Measurements from ENCODE around the gene PSMD2.

PSMD2 gene

DNA sequence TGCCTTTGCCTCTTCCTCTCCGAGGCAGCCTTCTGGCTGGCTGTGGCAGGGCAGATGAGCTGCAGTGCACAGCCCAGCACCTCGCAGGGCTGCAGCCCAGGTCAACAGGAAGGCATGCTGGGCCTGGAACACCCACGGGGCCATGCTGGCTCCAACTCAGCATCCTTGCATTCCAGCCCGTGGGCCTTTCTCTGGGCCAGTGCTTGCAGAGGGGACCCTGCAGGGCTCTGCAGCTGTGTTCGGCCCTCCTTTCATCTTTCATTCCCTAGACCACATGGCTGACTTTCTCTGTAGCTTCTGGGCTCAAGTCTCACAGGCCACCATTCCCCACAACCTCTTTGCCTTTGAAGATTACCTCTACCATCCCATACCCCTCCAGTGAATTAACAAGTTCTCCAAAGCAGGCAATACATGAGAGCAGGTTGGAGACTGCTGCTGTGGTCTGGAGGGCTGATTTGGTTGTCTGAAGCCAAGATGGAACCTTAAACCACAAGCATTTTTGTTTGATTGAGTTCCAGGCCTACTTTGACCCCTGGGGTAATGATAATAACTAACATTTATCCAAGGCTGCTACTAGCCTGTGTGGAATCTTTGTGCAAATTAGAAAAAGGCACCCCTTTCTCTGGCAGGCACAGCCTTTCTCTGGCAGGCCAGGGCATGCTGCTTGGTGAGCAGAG lies 44.3 kb downstream of the PSMD2 start:
- no peak for DNase-seq

DNA sequence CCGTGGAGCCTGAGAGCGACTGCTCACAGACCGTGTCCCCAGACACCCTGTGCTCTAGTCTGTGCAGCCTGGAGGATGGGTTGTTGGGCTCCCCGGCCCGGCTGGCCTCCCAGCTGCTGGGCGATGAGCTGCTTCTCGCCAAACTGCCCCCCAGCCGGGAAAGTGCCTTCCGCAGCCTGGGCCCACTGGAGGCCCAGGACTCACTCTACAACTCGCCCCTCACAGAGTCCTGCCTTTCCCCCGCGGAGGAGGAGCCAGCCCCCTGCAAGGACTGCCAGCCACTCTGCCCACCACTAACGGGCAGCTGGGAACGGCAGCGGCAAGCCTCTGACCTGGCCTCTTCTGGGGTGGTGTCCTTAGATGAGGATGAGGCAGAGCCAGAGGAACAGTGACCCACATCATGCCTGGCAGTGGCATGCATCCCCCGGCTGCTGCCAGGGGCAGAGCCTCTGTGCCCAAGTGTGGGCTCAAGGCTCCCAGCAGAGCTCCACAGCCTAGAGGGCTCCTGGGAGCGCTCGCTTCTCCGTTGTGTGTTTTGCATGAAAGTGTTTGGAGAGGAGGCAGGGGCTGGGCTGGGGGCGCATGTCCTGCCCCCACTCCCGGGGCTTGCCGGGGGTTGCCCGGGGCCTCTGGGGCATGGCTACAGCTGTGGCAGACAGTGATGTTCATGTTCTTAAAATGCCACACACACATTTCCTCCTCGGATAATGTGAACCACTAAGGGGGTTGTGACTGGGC lies 45.7 kb downstream of the PSMD2 start:
- no peak for DNase-seq

DNA sequence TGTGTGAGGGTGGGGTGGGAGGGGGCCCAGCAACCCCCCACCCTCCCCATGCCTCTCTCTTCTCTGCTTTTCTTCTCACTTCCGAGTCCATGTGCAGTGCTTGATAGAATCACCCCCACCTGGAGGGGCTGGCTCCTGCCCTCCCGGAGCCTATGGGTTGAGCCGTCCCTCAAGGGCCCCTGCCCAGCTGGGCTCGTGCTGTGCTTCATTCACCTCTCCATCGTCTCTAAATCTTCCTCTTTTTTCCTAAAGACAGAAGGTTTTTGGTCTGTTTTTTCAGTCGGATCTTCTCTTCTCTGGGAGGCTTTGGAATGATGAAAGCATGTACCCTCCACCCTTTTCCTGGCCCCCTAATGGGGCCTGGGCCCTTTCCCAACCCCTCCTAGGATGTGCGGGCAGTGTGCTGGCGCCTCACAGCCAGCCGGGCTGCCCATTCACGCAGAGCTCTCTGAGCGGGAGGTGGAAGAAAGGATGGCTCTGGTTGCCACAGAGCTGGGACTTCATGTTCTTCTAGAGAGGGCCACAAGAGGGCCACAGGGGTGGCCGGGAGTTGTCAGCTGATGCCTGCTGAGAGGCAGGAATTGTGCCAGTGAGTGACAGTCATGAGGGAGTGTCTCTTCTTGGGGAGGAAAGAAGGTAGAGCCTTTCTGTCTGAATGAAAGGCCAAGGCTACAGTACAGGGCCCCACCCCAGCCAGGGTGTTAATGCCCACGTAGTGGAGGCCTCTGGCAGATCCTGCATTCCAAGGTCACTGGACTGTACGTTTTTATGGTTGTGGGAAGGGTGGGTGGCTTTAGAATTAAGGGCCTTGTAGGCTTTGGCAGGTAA lies 46.5 kb downstream of the PSMD2 start:
- DNase-seq, result peak; percentile 83

- no peak for DNase-seq
Measured at GRCh38 chr3:184346480-184347190, 47.6 kb downstream of the PSMD2 start.

DNA sequence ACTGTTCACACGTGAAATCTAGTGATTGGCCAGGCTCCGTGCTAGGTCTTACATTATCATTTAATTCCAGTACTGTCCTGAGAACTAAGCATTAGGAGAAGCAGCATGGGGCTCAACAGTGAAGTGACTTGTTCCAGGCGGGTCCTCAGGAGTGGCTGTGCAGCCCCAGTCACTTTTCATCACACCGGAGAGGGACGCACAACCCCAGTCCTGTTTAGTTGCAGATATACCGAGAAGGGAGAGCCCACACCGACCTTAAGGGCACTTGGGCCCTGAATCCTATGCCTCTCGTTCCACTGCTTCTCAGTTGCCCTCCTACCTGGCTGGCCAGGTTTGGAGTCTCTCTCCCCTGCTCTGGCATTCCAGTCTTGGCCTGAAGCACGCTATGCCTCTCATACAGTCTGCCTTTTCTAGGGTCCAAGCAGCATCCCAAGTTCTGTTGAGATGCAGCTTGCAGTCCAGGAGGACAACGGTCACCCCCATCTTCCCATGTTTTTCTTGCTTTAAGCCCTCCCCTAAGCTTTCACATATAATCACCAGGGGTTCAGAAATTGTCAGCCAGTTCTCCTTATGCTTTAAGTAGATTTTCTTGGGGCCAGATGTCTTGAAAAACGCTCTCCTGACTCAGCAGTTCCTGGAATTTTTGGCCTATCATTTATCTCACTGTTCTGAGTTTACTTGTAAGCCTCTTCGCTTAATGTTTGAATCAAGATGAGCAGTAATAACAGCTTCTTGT lies 48.4 kb downstream of the PSMD2 start:
- DNase-seq, result no peak

DNA sequence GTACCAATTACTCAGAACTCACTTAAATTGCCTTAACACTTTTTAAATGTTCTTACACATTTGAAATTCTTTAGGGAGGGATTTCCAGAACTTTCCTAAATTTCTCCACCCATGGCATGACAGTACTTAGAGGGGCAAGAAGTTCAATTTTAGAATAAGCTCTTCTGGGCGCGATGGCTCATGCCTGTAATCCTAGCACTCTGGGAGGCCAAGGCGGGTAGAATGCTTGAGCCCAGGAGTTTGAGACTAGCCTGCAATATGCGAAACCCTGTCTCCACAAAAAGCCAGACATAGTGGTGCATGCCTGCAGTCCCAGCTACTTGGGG lies 49.0 kb downstream of the PSMD2 start:
- no peak for DNase-seq

- no peak for DNase-seq
Measured at GRCh38 chr3:184349563-184350470, 50.8 kb downstream of the PSMD2 start.

DNA sequence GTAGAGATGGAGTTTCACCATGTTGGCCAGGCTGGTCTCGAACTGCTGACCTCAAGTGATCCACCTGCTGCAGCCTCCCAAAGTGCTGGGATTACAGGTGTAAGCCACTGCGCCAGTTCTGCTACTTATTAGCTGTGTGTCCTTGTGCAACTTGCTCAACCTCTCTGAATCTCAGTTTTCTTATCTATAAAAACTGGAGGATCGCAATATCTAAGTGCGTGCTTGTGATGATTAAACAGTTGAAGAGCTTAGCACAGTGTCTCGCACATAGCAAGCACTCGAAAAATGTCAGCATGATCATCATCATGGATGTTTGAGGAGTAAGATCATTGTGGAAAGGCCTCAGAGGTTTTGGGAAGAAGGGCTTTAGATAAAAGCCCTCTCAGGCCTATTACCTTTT lies 51.6 kb downstream of the PSMD2 start:
- DNase-seq, result no peak

GRCh38 chr3:184351511-184352148 lies 52.6 kb downstream of the PSMD2 start:
- peak; percentile 35 for DNase-seq

- DNase-seq, result no peak
Measured at GRCh38 chr3:184352149-184352785, 53.2 kb downstream of the PSMD2 start.

DNA sequence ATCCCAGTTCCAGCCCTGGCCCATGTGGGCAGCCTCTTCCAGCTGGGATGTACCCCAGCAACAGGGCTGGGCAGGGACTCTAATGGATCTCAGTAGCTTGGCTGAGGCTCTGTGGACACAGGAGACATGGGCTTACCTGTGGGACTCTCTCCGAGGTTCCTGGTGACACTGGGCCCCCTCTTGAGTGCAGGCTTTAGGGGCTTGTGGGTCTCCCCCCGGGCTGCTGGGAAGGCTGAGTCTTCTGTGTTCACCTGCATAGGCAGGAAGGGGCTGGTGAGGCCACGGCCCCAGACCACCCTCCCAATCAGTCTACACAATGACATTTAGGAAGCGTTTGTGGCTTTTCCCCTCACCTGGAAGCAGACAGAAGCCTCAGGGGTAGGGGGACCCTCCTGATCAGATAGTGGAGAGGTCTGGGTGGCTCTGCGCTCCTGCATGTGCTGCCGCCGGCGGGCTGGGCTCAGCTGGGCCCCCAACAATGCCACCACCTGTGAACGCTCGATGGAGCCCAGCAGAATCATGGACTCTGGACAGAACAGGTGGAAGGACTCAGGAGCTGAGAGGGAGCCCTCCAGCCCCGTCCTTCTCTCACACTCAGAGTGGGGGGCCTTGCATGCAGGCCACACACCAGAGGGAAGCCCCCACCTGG lies 54.0 kb downstream of the PSMD2 start:
- no peak for DNase-seq

- no peak for DNase-seq
Measured at GRCh38 chr3:184353546-184353941, 54.5 kb downstream of the PSMD2 start.

DNA sequence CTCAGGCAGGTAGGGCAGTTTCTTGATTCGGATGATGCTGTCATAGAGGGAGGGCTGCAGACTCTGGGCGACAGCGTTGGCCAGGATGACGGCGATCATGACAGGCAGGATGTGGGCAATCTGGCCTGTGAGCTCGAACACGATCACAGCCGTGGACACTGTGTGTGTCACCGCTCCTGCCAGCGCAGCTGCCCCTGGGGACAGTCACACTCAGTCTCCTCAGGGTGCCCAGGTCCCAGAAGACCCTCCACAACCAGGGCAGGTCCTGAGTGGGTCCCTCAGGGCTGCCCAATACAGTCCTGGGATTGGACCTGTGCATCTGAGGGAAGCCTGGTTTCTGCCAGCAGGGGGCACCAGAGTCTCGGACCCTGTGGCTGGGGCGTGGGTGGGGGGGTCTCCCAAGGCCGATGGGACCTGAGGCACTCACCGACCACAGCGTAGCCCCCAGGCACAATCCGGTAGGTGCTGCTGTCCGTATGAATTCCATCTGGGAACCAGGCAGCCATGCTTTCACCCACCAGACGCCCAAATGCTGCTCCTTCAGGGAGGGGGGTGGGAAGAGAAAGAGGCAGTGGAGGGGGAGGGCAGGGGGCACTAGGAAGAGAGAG lies 55.2 kb downstream of the PSMD2 start:
- peak; percentile 69 for DNase-seq

- no peak for DNase-seq
Measured at GRCh38 chr3:184354754-184355153, 55.7 kb downstream of the PSMD2 start.

DNA sequence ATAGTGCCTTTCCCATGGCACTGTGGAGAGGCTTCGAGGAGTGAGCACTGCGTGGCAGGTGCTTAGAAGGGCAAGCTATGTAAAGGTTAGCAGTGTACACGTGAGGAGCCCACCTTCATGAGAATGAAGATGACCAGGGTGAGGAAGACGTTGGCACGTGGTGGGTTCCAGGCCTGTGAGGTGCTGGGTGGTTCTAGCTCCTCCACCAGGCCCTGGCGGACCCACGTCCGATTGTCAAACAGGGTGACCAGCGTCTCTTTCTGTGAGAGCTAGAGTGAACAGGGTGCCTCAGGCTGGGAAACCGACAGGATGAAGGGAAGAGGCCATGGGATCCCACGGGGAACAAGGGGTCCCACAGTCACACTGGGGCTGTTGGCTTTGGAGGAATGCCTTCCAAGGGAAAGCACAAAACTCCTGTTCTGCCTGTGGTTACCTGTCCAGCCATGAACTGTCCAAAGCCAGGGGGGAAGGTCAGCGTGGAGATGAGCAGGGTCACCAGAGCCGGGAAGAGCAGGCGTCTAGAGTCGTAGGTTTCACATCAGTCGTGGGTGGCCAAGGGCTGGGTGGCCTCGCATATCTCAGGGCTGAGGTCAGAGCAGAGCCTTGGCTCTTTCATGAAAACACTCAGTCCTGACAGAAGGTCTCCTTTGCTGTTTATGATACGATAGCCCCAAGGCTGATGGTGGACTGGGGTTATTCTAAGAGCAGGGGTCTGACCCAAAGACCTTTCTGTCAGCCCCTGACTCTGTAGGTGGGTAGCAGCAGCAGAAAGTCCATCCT lies 56.4 kb downstream of the PSMD2 start:
- no peak for DNase-seq

- no peak for DNase-seq
Measured at GRCh38 chr3:184357248-184358123, 58.4 kb downstream of the PSMD2 start.

DNA sequence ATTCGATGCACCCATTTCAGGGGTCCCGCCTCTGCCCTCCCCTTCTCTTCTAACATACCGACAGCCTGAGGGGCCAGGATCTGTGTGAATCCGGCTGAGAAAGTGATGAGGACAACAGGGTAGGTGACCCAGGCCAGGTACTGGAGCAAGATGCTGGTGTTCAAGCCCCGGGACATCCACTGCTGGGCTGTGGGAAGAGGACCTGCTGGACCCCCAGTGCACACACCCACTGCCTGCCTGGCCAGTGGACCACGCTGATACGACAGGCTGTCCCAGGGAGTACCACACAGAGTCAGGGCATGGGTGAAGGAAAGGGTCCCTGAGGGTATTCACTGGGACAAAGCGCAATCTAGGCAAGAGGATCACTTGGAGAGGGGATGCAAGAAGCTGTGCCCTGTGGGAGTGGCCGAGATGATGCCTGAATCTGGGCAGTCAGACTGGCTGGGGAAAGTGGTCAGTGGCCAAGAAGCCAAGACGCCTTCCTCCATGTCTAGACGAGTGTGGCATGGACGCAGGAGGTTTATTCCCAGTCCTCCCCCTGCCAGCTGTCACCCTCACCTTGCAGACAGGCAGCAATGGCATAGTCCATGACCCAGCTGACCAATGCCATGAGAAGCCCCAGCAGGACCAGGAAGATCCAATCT lies 59.2 kb downstream of the PSMD2 start:
- DNase-seq, result no peak
